ENCODE measurements around the gene ZNF487.

DNA sequence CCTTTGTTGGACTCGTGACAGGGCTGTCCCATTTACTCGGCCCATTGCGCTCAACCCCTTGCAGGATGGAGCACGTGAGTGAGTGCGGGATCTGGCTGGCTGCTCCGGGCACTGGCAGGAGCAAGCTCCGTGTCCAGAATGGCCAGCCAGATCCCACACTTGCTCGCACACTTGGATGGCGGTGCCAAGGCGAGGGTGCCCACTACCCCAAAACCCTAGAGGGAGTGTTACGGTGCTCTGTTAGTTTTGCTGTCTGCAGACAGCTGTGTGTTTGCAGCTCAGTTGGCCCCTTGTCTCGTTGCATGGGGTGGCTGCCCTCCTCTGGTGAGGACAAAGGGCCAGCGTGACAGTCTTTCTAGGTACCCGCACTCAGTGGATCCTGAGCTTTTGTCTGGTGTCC, 34.2 kb downstream of the ZNF487 start:
- TF ChIP-seq GLIS3 (CRISPR knock-in tag; IDR thresholded peaks at IDR 0.05) (no peak), POU6F1 (CRISPR knock-in tag; IDR thresholded peaks at IDR 0.05; ENCODE audit: borderline replicate concordance, low read depth) (no peak), SNAI2 (CRISPR knock-in tag; IDR thresholded peaks at IDR 0.05) (no peak), ZFP3 (CRISPR knock-in tag; IDR thresholded peaks at IDR 0.05) (no peak), ZFP30 (CRISPR knock-in tag; IDR thresholded peaks at IDR 0.05) (no peak), CSDC2 (CRISPR knock-in tag; IDR thresholded peaks at IDR 0.05) (no peak)

All from SK-N-SH treated with all-trans-retinoic acid at 6 μM for 48 hours (cell line).